Fibroblast of lung (primary cell): ENCODE results near the gene TREM1. TPM values are rescaled to one million over a fixed set of nuclear protein-coding genes. Genes with fewer than 3 reads are reported as not detected.

ENCODE experiments used
- DNase-seq, 2 donors: peaks; one replicate each; pipeline versions ENCODE4 v3.0.0 to v3.0.0-alpha.2; 2010; ENCODE audit warnings: low read depth in 2 of 2
- H2AFZ ChIP-seq: 2 replicates; pipeline ENCODE4 v1.5.1; 2012; ENCODE audit warnings: low read length, control low read depth, inconsistent platforms
- H3K27ac ChIP-seq: 2 replicates; pipeline ENCODE4 v1.5.1; 2011; ENCODE audit warnings: low read length, control low read depth; ENCODE audit not compliant: insufficient read depth
- H3K27me3 ChIP-seq: 2 replicates; pipeline ENCODE4 v1.5.1; 2011; ENCODE audit warnings: mild to moderate bottlenecking, low read length; ENCODE audit not compliant: control insufficient read depth, insufficient read depth
- H3K36me3 ChIP-seq: 2 replicates; pipeline ENCODE4 v1.5.1; 2011; ENCODE audit warnings: low read length; ENCODE audit not compliant: control insufficient read depth, insufficient read depth
- H3K4me1 ChIP-seq: 2 replicates; pipeline ENCODE4 v1.5.1; 2011; ENCODE audit warnings: low read length; ENCODE audit not compliant: control insufficient read depth, insufficient read depth; ENCODE audit errors: extremely low read depth
- H3K4me2 ChIP-seq: 2 replicates; pipeline ENCODE4 v1.5.1; 2011; ENCODE audit warnings: low read length, control low read depth; ENCODE audit not compliant: insufficient read depth; ENCODE audit errors: extremely low read depth
- H3K4me3 ChIP-seq, 4 experiments: fragments of 200-600 bp in 1 of 4; sonication (generic) in 1 of 4; replicated peaks in 1 of 4; 2 replicates each; pipeline ENCODE4 v1.5.1; 2011 to 2016; ENCODE audit warnings: low read length in 4 of 4, low read depth in 3 of 4, mild to moderate bottlenecking in 3 of 4, control low read depth in 2 of 4, inconsistent platforms in 1 of 4, mixed read lengths in 1 of 4; ENCODE audit not compliant: insufficient read depth in 1 of 4; ENCODE audit errors: control extremely low read depth in 1 of 4
- H3K79me2 ChIP-seq: 2 replicates; pipeline ENCODE4 v1.5.1; 2012; ENCODE audit warnings: mild to moderate bottlenecking, low read length, inconsistent platforms; ENCODE audit not compliant: control insufficient read depth, insufficient read depth
- H3K9ac ChIP-seq: 2 replicates; pipeline ENCODE4 v1.5.1; 2011; ENCODE audit warnings: mild to moderate bottlenecking, low read length, control low read depth; ENCODE audit not compliant: insufficient read depth
- H3K9me3 ChIP-seq: 2 replicates; pipeline ENCODE4 v1.5.1; 2012; ENCODE audit warnings: low read depth, low read length; ENCODE audit not compliant: control insufficient read depth, insufficient read depth
- H4K20me1 ChIP-seq: 2 replicates; pipeline ENCODE4 v1.5.1; 2011; ENCODE audit warnings: low read length; ENCODE audit not compliant: control insufficient read depth, insufficient read depth; ENCODE audit errors: extremely low read depth
- EZH2 ChIP-seq: IDR thresholded peaks from 2 replicates; pipeline ENCODE4 v1.5.1; 2012; ENCODE audit warnings: low read length, control low read depth, mild to moderate bottlenecking; ENCODE audit errors: missing control alignments
- polyA plus RNA-seq, 2 donors: library from polyadenylated mRNA; depleted of rRNA in 1 of 2; stranded (reverse) in 1 of 2; unstranded in 1 of 2; fragments of >200 nt; gene quantifications; 2 replicates each; pipeline ENCODE4 v1.2.1, GENCODE V29; 2011 to 2012; ENCODE audit warnings: missing spikeins in 1 of 2
- total RNA-seq: library from RNA; depleted of rRNA; stranded (reverse); fragments of >200 nt; gene quantifications from 2 replicates; pipeline ENCODE4 v1.2.1, GENCODE V29; 2014
- TF ChIP-seq, protein P1 (sequence below), 2 donors: IDR thresholded peaks in 1 of 2; conservative IDR thresholded peaks in 1 of 2; 1 replicate in 1 of 2; 2 replicates in 1 of 2; pipeline ENCODE4 v1.5.1; 2011 to 2012; ENCODE audit warnings: low read length in 2 of 2, control low read depth in 1 of 2, inconsistent platforms in 1 of 2, low read depth in 1 of 2, mild to moderate bottlenecking in 1 of 2

The TREM1 gene
- total and polyA plus RNA-seq, 2 donors (not counting 1 experiment from before 2014, with no cell fraction given), result 0.25 TPM; not detected in 1

DNA sequence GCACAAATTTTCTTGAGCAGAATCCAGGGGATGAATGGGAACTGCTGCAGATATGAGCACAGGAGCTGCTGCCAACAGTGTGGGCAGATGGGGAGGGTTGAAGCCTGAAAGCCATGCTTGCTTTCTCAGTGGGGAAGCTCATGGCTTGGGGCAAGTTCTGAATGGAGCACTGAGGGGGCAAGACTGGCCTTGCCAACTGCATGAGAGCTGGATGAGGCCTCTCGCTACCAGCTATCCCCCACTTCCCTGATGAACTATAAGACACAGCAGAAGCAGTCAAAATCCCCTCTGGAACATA lies 28.3 kb downstream of the TREM1 start:
- no peak overlapping the region for H3K27ac ChIP-seq
- TF ChIP-seq, protein P1, sequence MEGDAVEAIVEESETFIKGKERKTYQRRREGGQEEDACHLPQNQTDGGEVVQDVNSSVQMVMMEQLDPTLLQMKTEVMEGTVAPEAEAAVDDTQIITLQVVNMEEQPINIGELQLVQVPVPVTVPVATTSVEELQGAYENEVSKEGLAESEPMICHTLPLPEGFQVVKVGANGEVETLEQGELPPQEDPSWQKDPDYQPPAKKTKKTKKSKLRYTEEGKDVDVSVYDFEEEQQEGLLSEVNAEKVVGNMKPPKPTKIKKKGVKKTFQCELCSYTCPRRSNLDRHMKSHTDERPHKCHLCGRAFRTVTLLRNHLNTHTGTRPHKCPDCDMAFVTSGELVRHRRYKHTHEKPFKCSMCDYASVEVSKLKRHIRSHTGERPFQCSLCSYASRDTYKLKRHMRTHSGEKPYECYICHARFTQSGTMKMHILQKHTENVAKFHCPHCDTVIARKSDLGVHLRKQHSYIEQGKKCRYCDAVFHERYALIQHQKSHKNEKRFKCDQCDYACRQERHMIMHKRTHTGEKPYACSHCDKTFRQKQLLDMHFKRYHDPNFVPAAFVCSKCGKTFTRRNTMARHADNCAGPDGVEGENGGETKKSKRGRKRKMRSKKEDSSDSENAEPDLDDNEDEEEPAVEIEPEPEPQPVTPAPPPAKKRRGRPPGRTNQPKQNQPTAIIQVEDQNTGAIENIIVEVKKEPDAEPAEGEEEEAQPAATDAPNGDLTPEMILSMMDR (conservative IDR thresholded peaks at IDR 0.05 in 1 of 2, IDR thresholded peaks at IDR 0.05 in 1 of 2; ENCODE audit: low read depth in 1 of 2, low read length in 2 of 2), result no peak
- TF ChIP-seq EZH2, result no peak
- DNase-seq, result no peak
- no peak overlapping the region for H3K9ac ChIP-seq
- H3K27me3 ChIP-seq, result no peaks in the 10 kb centered on the region
- H3K79me2 ChIP-seq, result no peaks in the 10 kb centered on the region
- H3K36me3 ChIP-seq, result no peaks in the 10 kb centered on the region
- no peaks in the 10 kb centered on the region for H3K4me1 ChIP-seq
- no peaks in the 10 kb centered on the region for H3K9me3 ChIP-seq
- no peak overlapping the region for H3K4me2 ChIP-seq
- no peaks in the 10 kb centered on the region for H4K20me1 ChIP-seq
- no peak overlapping the region for H2AFZ ChIP-seq
- no peak overlapping the region for H3K4me3 ChIP-seq

DNA sequence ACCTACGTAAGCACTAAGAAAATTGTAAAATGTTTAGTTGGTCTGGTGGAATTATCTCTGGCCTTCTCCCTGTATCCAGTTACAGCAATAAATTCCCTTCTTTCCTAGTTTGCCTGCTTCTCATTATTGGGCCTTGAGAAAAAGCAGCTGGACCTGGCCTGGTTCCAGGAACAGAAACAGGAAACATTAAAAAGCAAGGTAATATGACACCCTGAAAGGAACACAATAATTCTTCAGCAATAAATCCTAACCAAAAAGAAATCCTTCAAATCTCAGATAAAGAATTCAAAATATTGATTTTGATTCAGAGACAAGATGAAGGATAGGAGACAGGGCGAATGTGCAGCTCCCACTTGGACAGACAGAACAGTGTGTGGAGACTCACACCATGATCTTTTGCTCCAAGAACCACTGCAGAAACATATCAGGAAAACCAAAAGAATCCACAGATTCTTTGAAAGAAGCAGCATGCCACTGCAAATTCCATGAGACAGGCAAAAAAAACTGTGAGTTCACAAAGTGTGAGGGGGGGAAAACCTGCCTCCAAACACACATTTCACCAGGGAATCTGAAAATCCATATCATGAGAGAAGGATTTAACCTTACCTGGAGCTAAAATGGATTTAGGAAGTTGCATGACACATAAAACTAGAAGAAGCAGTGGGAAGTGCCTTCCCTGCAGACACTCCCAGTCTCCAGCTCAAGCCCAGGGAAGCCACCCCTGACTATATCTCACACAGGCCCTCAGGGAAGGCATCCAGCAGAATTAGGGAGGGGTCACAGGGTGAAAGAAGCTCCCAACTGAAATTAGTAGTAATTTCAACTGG lies 28.9 kb downstream of the TREM1 start:
- Histone ChIP-seq H3K36me3 (no peaks in the 10 kb centered on the region), H3K27me3 (no peaks in the 10 kb centered on the region), H3K4me3 (no peak overlapping the region), H3K4me2 (no peak overlapping the region), H3K9me3 (no peaks in the 10 kb centered on the region), H3K4me1 (no peaks in the 10 kb centered on the region), H3K27ac (no peak overlapping the region), H4K20me1 (no peaks in the 10 kb centered on the region), H3K9ac (no peak overlapping the region), H2AFZ (no peak overlapping the region), H3K79me2 (no peaks in the 10 kb centered on the region)
- TF ChIP-seq EZH2, result no peak
- TF ChIP-seq, protein P1 (conservative IDR thresholded peaks at IDR 0.05 in 1 of 2, IDR thresholded peaks at IDR 0.05 in 1 of 2; ENCODE audit: low read depth in 1 of 2, low read length in 2 of 2), result no peak
- DNase-seq, result peak; percentile 48 to 69

DNA sequence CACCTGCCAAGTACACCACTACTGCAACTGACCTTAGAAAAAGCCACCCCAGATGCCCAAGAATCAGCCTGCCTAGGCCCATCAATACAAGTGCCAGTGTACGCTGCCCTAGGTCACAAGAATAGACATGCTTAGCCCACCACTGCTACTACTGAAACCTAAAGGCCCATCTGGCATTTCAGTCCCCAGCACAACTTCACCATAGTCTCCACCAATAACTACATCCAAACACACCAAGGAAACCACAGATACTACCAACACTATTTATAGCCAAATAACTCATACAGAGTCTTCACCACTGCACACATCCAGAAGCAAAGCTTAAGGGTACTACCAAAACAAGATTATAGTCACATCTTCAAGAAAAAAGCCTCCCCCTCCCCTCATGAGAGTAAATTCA lies 30.1 kb downstream of the TREM1 start:
- H3K4me3 ChIP-seq, result no peak overlapping the region
- no peak overlapping the region for H3K4me2 ChIP-seq
- no peak overlapping the region for H2AFZ ChIP-seq
- H3K9ac ChIP-seq, result no peak overlapping the region
- no peak for DNase-seq
- TF ChIP-seq EZH2, result no peak
- no peaks in the 10 kb centered on the region for H3K4me1 ChIP-seq
- H3K79me2 ChIP-seq, result no peaks in the 10 kb centered on the region
- H4K20me1 ChIP-seq, result no peaks in the 10 kb centered on the region
- H3K27ac ChIP-seq, result no peak overlapping the region
- no peaks in the 10 kb centered on the region for H3K27me3 ChIP-seq
- no peaks in the 10 kb centered on the region for H3K36me3 ChIP-seq
- no peaks in the 10 kb centered on the region for H3K9me3 ChIP-seq
